Nephron progenitor cell (in vitro differentiated cells): ENCODE measurements around the gene TMEM203.

ENCODE experiments used
- DNase-seq: peaks from one replicate; pipeline ENCODE4 v3.0.0; 2021
- H3K27ac Mint-ChIP-seq: 2 replicates; pipeline ENCODE4 v1.8.0; 2021; ENCODE audit warnings: mild to moderate bottlenecking, moderate library complexity, mixed read lengths
- H3K27me3 Mint-ChIP-seq: 2 replicates; pipeline ENCODE4 v1.8.0; 2021; ENCODE audit warnings: mild to moderate bottlenecking, low read depth, mixed read lengths; ENCODE audit not compliant: poor library complexity
- H3K36me3 Mint-ChIP-seq: 2 replicates; pipeline ENCODE4 v1.8.0; 2021; ENCODE audit warnings: low read depth, mixed read lengths
- H3K4me1 Mint-ChIP-seq: 2 replicates; pipeline ENCODE4 v1.8.0; 2021; ENCODE audit warnings: mixed read lengths
- H3K4me3 Mint-ChIP-seq: 2 replicates; pipeline ENCODE4 v1.8.0; 2021; ENCODE audit warnings: mild to moderate bottlenecking, moderate library complexity, mixed read lengths
- H3K9me3 Mint-ChIP-seq: 2 replicates; pipeline ENCODE4 v1.8.0; 2021; ENCODE audit warnings: mild to moderate bottlenecking, moderate library complexity, mixed read lengths
- TF ChIP-seq, protein P1 (sequence below): fragments of 200-600 bp; sonication (generic); IDR thresholded peaks from 2 replicates; pipeline ENCODE4 v1.5.0; 2021; ENCODE audit warnings: antibody characterized with exemption

TMEM203 gene

DNA sequence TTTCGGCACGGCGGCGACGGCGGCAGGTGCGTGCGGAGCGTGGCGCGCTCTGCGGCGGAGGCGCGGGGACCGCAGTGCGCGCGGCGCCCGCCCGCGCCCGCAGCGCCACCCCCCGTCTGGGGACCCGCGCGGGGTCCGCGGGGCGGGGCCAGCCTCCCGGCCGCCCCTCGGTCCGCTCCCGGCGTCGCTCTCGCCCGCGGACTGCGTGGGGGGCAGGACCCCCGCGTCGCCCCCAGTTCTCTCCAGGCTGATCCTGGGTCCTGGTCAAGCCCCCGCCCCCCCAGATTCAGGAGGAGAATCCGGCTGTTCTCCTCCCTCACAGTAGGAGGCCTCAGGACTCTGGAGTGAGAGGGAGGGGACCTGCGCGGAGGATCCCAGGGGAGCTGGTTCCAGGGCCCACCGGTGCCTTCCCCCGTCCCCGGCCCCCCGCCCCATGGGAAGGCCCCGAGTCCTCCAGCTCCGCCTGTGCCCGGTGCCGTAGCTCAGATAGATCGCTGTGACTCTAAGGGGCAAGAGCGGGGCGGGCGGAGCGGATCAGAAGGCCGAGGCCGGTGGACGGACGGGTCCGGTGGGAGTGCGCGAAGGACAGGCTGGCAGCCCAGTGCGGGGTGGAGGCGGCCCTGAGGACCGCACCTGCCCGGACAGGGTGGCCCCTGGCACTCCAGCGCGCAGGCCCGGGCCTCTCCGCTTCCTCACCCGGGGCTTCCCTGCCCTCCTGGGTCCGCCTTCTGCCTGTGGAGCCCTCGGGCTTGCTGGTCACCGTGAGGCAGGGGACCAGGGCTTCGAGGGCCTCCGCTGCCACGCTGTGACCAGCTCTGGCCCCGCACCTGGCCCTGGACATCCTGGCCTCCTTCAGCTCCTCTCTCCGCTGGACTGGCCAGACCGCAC is 17.0 kb upstream of the TMEM203 start, which contains the start of gene RNF208:
Gene RNF208, minus strand, starts transcription at position 51 of the 888 bp plus-strand sequence. CDS start 1,028 bp downstream, outside the sequence.
- H3K27ac Mint-ChIP-seq: no peak within 1 kb of the TSS
- H3K9me3 Mint-ChIP-seq: no peaks in the 10 kb centered on the region
- TF ChIP-seq, protein P1, sequence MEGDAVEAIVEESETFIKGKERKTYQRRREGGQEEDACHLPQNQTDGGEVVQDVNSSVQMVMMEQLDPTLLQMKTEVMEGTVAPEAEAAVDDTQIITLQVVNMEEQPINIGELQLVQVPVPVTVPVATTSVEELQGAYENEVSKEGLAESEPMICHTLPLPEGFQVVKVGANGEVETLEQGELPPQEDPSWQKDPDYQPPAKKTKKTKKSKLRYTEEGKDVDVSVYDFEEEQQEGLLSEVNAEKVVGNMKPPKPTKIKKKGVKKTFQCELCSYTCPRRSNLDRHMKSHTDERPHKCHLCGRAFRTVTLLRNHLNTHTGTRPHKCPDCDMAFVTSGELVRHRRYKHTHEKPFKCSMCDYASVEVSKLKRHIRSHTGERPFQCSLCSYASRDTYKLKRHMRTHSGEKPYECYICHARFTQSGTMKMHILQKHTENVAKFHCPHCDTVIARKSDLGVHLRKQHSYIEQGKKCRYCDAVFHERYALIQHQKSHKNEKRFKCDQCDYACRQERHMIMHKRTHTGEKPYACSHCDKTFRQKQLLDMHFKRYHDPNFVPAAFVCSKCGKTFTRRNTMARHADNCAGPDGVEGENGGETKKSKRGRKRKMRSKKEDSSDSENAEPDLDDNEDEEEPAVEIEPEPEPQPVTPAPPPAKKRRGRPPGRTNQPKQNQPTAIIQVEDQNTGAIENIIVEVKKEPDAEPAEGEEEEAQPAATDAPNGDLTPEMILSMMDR: no peak
- DNase-seq: peak; percentile 55
- no peaks in the 10 kb centered on the region for H3K36me3 Mint-ChIP-seq
- peaks cover 5% of the 10 kb centered on the region for H3K4me1 Mint-ChIP-seq
- peak within 1 kb of the TSS; percentile 75 for H3K4me3 Mint-ChIP-seq
- H3K27me3 Mint-ChIP-seq: peaks cover 4% of the 10 kb centered on the region

- Mint-ChIP-seq H3K27ac (no peak overlapping the region), H3K4me3 (no peak overlapping the region)
Measured at GRCh38 chr9:137221506-137222111, 16.2 kb upstream of the TMEM203 start.

DNA sequence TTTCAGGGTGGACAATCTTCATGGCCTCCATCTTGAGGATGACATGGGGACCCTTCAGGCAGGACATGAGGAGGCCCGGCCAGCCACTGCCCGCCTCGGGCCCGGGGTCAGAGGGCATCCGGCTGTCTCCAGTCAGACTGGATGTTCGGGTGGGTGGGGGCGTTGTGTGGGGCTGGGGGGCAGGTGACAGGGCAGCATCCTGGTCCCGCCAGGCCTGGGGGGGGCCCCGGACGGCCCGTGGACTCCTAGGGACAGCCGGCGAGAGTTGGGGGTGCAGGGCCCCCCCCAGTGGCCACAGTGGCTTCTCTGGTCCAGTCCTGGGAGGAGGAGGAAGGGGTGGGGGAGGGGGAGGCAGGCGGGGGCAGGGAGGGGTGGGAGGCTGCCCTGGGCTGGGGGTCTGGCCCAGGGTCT is 15.7 kb upstream of the TMEM203 start:
- no peak for DNase-seq
- peaks cover 9% of the 10 kb centered on the region for H3K4me1 Mint-ChIP-seq
- H3K36me3 Mint-ChIP-seq: no peaks in the 10 kb centered on the region
- H3K27me3 Mint-ChIP-seq: peaks cover 4% of the 10 kb centered on the region
- H3K4me3 Mint-ChIP-seq: peak overlapping the region; percentile 34
- TF ChIP-seq, protein P1: no peak
- H3K27ac Mint-ChIP-seq: no peak overlapping the region
- no peaks in the 10 kb centered on the region for H3K9me3 Mint-ChIP-seq

More at GRCh38 chr9:137221506-137222111, 16.2 kb upstream of the TMEM203 start:
- H3K4me1 Mint-ChIP-seq: peaks cover 9% of the 10 kb centered on the region
- peaks cover 4% of the 10 kb centered on the region for H3K27me3 Mint-ChIP-seq
- H3K36me3 Mint-ChIP-seq: no peaks in the 10 kb centered on the region
- TF ChIP-seq, protein P1: no peak
- H3K9me3 Mint-ChIP-seq: no peaks in the 10 kb centered on the region
- peak; percentile 56 for DNase-seq

DNA sequence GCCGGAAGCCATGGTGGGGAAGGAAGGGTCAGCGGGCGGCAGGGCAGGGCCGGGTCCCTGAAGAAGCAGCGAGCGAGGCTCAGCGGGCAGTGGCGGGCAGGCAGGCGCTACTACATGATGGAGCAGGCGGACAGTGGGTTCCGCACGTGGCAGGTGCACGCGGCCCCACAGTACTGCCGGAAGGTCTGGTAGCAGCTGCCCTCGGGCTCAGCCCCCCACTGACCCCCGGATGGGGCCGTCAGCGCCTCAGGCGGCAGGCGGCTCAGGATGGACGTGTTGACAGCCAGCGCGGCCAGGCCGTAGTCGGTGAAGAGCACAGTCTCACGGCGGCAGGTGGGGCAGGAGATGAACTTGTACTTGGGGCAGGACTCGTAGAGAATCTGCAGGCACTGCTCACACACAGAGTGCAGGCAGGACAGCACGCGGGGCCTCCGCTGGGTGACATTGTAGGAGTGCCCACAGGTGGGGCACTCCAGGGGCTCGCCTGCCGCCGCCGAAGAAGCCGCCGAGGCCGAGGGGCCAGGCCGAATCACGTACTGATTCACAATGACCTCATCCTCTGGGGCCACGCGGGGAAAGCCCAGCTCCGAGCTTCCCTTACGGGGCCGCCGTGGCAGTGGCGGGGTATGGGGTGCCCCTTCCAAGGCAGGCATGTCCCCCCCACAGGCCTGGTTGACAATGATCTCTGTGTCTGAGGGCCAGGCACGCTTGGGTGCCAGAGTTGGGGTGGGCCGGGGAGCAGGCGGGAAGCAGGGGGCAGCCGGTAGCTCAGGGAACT is 15.1 kb upstream of the TMEM203 start:
- H3K4me1 Mint-ChIP-seq: peaks cover 9% of the 10 kb centered on the region
- DNase-seq: no peak
- H3K9me3 Mint-ChIP-seq: no peaks in the 10 kb centered on the region
- no peaks in the 10 kb centered on the region for H3K36me3 Mint-ChIP-seq
- peak overlapping the region; percentile 44 for H3K4me3 Mint-ChIP-seq
- TF ChIP-seq, protein P1: no peak
- H3K27me3 Mint-ChIP-seq: peaks cover 4% of the 10 kb centered on the region
- H3K27ac Mint-ChIP-seq: no peak overlapping the region

DNA sequence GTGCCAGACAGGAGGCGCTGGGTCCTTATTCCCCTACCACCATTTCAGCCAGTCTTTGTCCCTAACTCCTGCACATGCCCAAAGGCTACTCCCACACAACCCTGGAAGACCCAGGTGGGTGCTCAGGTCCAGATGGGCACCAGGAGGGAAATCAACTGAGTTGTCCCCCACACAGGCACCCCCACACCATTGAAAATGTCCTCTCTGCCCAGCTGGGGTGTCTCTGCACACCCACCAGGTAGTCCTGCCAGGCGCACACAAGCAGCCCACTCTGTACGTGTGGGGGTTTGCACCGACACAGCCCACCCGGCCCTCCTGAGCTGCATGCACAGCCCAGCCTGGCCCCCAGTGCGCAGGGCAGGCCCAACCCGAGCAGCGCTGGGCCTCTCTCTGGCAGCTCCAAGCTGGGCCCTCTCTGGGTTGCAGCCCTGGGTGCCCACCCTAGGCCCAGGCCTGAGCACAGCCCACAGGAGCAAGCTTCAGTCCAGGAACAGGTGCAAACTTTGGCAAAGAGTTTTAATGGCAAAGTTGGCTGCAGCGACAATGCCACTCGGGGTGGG is 14.4 kb upstream of the TMEM203 start:
- Mint-ChIP-seq H3K9me3 (no peaks in the 10 kb centered on the region), H3K36me3 (no peaks in the 10 kb centered on the region), H3K27ac (no peak overlapping the region), H3K27me3 (peaks cover 4% of the 10 kb centered on the region), H3K4me3 (no peak overlapping the region), H3K4me1 (peaks cover 9% of the 10 kb centered on the region)
- TF ChIP-seq, protein P1: no peak
- DNase-seq: no peak
